GM19452 (cell line): ENCODE measurements around the gene USP44.

ENCODE experiments used
- ATAC-seq: cut with Tn5 transposase; IDR thresholded peaks from one replicate; pipeline ENCODE4 v1.9.1; 2021; ENCODE audit not compliant: unreplicated experiment

Gene USP44

GRCh38 chr12:95548539-95549391 is 2.5 kb downstream of the USP44 start:
- no peak for ATAC-seq

- ATAC-seq, result no peak
These were observed 3.2 kb downstream of the USP44 start for GRCh38 chr12:95548056-95548538.

GRCh38 chr12:95547522-95548055 is 3.7 kb downstream of the USP44 start:
- no peak for ATAC-seq

- no peak for ATAC-seq
These were observed 4.8 kb downstream of the USP44 start for GRCh38 chr12:95546491-95546813.

GRCh38 chr12:95545731-95546490 is 5.4 kb downstream of the USP44 start:
- no peak for ATAC-seq

- no peak for ATAC-seq
These were observed 6.0 kb downstream of the USP44 start for GRCh38 chr12:95545303-95545702.

- ATAC-seq, result no peak
These were observed 6.5 kb downstream of the USP44 start for GRCh38 chr12:95544756-95545155.

- no peak for ATAC-seq
These were observed 8.0 kb downstream of the USP44 start for GRCh38 chr12:95543305-95543704.

- no peak for ATAC-seq
These were observed 9.8 kb downstream of the USP44 start for GRCh38 chr12:95541436-95541835.

GRCh38 chr12:95538656-95539055 is 12.6 kb downstream of the USP44 start:
- no peak for ATAC-seq

- ATAC-seq, result no peak
These were observed 13.3 kb downstream of the USP44 start for GRCh38 chr12:95538006-95538405.

GRCh38 chr12:95533985-95534384 is 17.3 kb downstream of the USP44 start:
- ATAC-seq, result no peak

GRCh38 chr12:95532851-95533250 is 18.4 kb downstream of the USP44 start:
- ATAC-seq, result no peak

GRCh38 chr12:95529693-95530225 is 21.5 kb downstream of the USP44 start:
- ATAC-seq, result no peak

GRCh38 chr12:95528431-95528830 is 22.8 kb downstream of the USP44 start:
- ATAC-seq, result no peak

- no peak for ATAC-seq
These were observed 28.6 kb downstream of the USP44 start for GRCh38 chr12:95522692-95523091.

- ATAC-seq, result no peak
These were observed 30.5 kb downstream of the USP44 start for GRCh38 chr12:95520816-95521215.

GRCh38 chr12:95518944-95519343 is 32.3 kb downstream of the USP44 start:
- no peak for ATAC-seq

- ATAC-seq, result no peak
These were observed 34.0 kb downstream of the USP44 start for GRCh38 chr12:95517246-95517645.

GRCh38 chr12:95516757-95517156 is 34.5 kb downstream of the USP44 start:
- ATAC-seq, result no peak

- ATAC-seq, result no peak
These were observed 36.1 kb downstream of the USP44 start for GRCh38 chr12:95515197-95515596.

GRCh38 chr12:95513599-95513998 is 37.7 kb downstream of the USP44 start:
- ATAC-seq, result no peak
